ENCODE data around the gene GIT1.

GRCh38 chr17:29568331-29569244 is 20.9 kb downstream of the GIT1 start, which contains the start of gene TP53I13:
- TF ChIP-seq EP300 (conservative IDR thresholded peaks at IDR 0.05; ENCODE audit: poor library complexity, severe bottlenecking): no peak
- TF ChIP-seq, protein P1, sequence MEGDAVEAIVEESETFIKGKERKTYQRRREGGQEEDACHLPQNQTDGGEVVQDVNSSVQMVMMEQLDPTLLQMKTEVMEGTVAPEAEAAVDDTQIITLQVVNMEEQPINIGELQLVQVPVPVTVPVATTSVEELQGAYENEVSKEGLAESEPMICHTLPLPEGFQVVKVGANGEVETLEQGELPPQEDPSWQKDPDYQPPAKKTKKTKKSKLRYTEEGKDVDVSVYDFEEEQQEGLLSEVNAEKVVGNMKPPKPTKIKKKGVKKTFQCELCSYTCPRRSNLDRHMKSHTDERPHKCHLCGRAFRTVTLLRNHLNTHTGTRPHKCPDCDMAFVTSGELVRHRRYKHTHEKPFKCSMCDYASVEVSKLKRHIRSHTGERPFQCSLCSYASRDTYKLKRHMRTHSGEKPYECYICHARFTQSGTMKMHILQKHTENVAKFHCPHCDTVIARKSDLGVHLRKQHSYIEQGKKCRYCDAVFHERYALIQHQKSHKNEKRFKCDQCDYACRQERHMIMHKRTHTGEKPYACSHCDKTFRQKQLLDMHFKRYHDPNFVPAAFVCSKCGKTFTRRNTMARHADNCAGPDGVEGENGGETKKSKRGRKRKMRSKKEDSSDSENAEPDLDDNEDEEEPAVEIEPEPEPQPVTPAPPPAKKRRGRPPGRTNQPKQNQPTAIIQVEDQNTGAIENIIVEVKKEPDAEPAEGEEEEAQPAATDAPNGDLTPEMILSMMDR (IDR thresholded peaks at IDR 0.05; ENCODE audit: poor library complexity, severe bottlenecking): no peak
- TF ChIP-seq, protein P2, sequence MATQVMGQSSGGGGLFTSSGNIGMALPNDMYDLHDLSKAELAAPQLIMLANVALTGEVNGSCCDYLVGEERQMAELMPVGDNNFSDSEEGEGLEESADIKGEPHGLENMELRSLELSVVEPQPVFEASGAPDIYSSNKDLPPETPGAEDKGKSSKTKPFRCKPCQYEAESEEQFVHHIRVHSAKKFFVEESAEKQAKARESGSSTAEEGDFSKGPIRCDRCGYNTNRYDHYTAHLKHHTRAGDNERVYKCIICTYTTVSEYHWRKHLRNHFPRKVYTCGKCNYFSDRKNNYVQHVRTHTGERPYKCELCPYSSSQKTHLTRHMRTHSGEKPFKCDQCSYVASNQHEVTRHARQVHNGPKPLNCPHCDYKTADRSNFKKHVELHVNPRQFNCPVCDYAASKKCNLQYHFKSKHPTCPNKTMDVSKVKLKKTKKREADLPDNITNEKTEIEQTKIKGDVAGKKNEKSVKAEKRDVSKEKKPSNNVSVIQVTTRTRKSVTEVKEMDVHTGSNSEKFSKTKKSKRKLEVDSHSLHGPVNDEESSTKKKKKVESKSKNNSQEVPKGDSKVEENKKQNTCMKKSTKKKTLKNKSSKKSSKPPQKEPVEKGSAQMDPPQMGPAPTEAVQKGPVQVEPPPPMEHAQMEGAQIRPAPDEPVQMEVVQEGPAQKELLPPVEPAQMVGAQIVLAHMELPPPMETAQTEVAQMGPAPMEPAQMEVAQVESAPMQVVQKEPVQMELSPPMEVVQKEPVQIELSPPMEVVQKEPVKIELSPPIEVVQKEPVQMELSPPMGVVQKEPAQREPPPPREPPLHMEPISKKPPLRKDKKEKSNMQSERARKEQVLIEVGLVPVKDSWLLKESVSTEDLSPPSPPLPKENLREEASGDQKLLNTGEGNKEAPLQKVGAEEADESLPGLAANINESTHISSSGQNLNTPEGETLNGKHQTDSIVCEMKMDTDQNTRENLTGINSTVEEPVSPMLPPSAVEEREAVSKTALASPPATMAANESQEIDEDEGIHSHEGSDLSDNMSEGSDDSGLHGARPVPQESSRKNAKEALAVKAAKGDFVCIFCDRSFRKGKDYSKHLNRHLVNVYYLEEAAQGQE (IDR thresholded peaks at IDR 0.05; ENCODE audit: borderline replicate concordance): no peak
- peak; percentile 46 for TF ChIP-seq MXI1 (conservative IDR thresholded peaks at IDR 0.05; ENCODE audit: poor library complexity, severe bottlenecking)
- no peak for TF ChIP-seq POLR2AphosphoS5 (IDR thresholded peaks at IDR 0.05)
- TF ChIP-seq TAF1 (IDR thresholded peaks at IDR 0.05; ENCODE audit: low read depth): no peak
- no peak for TF ChIP-seq EZH2 (IDR thresholded peaks at IDR 0.05; ENCODE audit: borderline replicate concordance, insufficient read depth, low read length, poor library complexity, severe bottlenecking)
- TF ChIP-seq SMC3 (conservative IDR thresholded peaks at IDR 0.05; ENCODE audit: poor library complexity): no peak

Data from neural cell (in vitro differentiated cells).